GM18861 (cell line): ENCODE measurements around the gene ADAMTS3.
A peak's percentile ranks its signal among the peaks of the same experiment; 100 is the strongest.

ENCODE experiments used
- ATAC-seq: cut with Tn5 transposase; IDR thresholded peaks from one replicate; pipeline ENCODE4 v1.9.1; 2021; ENCODE audit not compliant: unreplicated experiment

Gene ADAMTS3

GRCh38 chr4:72418458-72418857 is 150.6 kb downstream of the ADAMTS3 start:
- no peak for ATAC-seq

DNA sequence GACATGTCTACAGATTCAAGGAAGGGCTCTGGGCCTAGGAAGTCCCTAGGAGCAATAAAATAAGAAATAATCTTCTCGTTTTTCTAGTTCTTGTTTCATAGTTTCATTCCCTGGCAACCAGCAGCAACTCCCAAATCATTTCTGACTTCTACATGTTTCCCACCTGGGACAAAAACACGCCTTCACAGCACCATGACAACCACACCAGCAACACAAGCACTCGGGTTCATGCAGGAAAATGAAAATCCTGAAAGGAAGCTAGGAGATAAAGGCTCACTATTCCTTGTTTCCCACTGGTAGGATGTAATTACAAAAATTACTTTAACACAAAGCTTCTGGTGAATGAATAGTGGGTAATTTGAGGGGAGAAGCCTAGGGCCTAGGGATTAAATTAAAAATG is 158.9 kb downstream of the ADAMTS3 start:
- no peak for ATAC-seq

GRCh38 chr4:72408568-72408967 is 160.5 kb downstream of the ADAMTS3 start:
- ATAC-seq: no peak

DNA sequence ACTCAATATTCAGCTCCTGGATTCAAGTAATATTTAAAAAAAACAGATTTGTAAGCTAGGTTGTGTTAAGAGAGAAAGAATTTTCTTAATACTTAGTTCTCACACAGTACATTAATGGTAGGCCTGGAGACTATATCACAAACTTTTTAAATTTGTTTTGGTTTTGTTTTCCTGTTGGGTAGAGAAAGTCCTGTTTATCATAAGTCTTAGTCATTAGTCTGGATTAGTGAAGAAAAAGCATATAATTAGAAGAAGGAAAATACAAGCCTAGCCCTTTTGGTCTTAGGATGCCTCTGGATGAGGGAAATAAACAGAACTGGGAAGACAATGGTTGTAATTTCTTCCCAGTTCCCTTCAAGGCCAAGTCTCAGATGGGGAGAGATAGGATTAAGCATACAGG is 163.6 kb downstream of the ADAMTS3 start:
- ATAC-seq: no peak

- no peak for ATAC-seq
These were observed 171.7 kb downstream of the ADAMTS3 start for GRCh38 chr4:72397314-72397713.

DNA sequence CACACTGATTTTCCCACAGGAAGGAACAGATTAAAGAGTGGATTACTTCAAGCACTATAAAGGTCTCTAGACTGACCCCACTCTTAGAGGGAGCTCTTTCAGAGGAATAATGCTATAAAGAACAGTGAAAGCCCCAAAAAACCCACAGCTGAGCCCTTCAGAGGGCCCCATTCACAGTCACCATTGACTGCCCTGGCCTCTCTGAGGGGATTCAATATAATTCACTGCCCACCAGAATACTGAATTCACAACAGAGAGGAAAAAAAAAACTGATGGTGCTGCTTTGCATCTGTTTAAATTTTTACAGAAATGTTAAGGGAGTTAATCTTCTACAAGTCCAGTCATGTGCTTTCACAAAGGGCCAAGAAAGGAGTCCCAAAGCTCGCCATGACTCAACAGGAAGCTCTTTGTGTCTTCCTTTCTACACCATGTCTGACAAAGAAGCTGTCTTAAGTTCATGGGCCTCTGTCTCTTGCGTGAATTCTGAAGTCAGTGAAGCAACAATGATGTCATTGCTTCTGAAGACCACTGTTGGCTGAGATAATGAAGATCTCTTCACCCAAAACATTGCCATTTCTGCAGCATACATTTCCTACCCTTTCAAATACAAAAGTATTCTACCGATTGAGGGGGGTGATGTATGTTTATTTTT is 174.9 kb downstream of the ADAMTS3 start:
- peak; percentile 84 for ATAC-seq

DNA sequence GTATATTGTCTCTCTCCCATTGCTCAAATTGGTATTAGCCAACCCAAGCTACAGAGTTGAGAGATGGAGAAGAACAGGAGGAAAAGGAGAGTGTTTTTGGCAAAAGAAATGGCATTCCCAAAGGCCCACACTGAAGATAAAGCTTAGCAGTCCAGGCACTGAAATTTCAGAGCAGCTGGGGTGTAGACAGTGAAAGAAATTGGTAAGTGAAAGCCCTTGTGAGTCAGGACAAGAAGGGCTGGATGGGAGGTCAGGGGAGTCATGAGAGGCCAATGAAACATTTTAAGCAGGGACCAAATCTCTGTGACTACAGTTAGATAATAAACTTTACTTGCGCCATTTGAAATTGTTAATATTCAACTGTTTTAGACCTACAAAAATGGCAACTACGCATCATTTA is 177.7 kb downstream of the ADAMTS3 start:
- no peak for ATAC-seq

- ATAC-seq: no peak
These were observed 178.6 kb downstream of the ADAMTS3 start for GRCh38 chr4:72390409-72390808.

DNA sequence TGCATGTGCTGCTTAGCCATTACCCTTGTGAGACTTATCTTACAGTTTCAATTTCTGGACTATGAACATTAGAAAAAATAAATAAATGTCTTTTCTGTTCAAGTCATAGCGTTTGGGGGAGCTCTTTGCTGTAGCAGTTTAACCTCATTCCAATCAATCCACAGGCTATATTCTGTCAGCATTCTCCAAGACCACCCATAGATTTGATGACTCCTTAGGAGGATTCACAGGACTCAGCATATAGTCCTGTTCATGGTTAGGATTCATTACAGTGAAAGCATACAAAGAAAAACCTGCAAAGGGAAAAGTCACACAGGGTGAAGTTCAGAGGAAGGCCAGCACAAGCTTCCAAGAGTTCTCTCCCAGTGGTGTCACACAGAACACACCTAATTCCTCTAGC is 180.5 kb downstream of the ADAMTS3 start:
- no peak for ATAC-seq

GRCh38 chr4:72387959-72388358 is 181.1 kb downstream of the ADAMTS3 start:
- no peak for ATAC-seq

- ATAC-seq: no peak
These were observed 185.6 kb downstream of the ADAMTS3 start for GRCh38 chr4:72383439-72383838.

- no peak for ATAC-seq
These were observed 190.1 kb downstream of the ADAMTS3 start for GRCh38 chr4:72378901-72379300.

- ATAC-seq: no peak
These were observed 191.4 kb downstream of the ADAMTS3 start for GRCh38 chr4:72377491-72378194.

- ATAC-seq: no peak
These were observed 192.1 kb downstream of the ADAMTS3 start for GRCh38 chr4:72376901-72377300.

GRCh38 chr4:72375073-72375736 is 193.8 kb downstream of the ADAMTS3 start:
- ATAC-seq: no peak

DNA sequence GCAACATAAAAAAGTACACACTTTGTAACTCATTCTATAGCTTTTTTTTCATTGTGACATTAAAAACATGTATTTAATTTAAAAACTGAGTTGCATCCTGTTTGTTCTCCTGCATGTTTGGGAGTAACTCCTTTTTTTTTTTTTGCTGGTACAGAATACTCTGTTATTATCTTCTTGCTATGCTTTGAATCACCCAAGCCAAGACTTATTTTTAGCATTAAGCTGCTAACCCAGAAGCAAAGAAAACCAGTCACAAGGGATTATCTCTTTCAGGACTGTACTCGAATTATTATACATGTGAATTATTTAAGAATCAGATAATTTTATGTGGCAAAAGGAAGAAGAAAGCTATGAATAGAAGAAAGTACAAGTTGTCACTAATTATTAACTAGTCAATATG is 194.9 kb downstream of the ADAMTS3 start:
- ATAC-seq: no peak

DNA sequence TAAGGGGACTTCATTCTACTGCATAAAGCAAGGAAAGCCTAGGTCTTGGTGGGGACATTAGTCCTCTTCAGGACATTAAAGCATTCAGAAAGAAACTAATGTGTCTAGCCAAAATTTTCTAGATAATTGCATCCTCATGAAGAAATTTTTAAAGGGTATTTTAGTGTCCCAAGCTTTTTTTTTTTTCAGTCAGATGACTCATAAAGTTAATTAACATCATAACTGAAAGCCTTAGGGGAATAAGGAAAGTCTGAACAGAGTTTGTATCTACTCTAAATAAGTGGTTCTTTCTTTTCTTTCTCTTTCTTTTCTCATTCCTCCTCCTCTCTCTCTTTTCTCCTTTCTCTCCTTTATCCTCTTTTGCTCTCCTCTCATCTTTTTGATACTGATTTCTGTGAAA is 202.4 kb downstream of the ADAMTS3 start:
- no peak for ATAC-seq

DNA sequence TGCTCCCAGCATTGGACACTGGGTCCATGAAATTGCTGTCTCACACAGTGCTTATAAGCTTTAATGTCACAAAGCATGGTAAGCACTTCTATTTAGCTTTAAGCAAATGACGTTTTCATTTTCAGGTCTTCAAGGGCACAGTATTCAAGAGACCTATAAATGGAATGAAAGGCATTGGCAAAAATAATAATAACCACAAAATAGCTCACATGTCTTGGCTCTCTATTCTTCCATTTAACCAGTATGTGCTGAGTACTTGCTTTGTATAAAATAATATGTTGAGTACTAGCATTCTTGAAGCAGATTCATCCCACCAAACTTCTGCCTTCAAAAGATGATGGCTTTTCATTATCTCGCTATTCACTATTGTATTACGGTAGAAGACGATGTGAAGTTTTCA is 203.0 kb downstream of the ADAMTS3 start:
- ATAC-seq: no peak

DNA sequence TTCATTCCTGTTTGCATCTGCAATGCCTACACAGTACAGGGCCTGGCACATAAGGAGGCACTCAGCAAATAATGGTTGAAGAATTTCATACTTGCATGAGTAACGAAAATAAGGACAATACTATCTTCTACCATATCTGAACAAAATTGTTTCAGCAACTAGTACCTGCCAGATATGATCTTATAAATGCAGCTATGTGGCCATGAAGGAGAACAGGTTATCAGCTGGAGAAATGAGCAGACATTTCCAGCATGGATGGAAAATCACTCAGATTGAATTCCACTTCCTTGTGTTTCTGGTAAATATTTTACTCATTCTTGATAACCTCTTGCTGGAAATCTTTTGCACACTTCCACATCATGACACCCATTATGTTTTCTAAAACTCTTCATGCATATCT is 204.0 kb downstream of the ADAMTS3 start:
- no peak for ATAC-seq

DNA sequence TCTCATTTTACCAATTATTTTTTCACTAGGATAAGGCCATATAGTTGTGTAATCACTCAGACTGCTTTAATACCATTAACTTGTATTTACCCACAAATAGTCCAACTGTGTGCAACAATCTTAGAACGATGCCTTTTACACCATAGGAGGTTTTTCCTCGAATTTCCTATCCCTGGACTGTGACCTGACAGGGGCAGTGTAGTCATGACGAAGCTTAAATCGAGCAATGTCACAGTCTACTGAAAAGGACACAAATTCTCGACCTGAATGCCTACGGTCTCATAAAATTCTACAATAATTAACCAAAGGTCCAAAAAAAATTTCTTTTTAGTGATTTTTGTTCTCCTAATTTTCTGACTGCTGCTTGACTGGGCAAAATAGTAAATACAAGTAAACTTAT is 208.9 kb downstream of the ADAMTS3 start:
- no peak for ATAC-seq

DNA sequence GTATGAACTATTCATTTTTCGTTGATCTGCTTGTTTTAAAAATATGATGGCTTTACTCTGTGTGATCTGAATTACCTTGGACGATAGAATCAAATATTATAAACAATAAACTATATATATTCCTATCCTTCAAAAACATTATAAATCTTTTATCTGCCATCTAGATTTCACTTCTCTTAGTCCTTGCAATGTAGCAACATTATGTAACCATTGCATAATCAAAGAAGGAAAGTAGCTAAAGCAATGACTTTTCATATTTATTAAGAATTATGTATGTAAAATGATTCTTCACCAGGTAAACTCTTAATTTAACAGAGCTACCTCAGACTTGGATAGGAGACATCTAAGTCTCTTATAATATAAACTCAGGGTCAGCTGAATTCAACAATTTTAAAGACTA is 210.5 kb downstream of the ADAMTS3 start:
- ATAC-seq: no peak

DNA sequence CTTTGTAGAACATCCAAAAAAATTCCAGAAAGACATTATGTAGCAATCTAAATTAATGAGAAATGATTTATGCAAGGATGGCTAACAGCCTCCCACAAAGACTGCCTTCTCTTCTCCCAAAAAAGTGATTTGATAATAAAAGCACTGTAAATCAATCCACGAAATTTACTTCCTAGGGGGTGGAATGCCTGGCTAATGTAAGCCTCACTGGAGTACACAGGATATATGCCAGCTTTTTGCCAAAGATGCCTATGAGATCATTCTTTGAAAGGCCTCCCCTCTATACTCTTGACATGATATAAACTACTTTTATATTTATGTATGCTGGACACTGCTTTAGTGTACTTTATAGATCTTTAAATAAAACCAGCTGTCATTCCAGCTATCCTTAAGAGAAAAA is 211.1 kb downstream of the ADAMTS3 start:
- ATAC-seq: no peak
